Ascending aorta (tissue), 2 donors: ENCODE measurements around the gene STK24. TPM values are rescaled to one million over a fixed set of nuclear protein-coding genes. Genes with fewer than 3 reads are reported as not detected.

Source experiments
- DNase-seq, 2 donors: peaks; one replicate each; pipeline ENCODE4 v3.0.0-alpha.2; 2019; ENCODE audit warnings: low spot score in 2 of 2
- H3K27ac ChIP-seq, 2 donors: fragments of 200-600 bp; sonication (generic); one replicate each; pipeline ENCODE4 v1.5.1; 2016 to 2017; ENCODE audit warnings: mild to moderate bottlenecking in 1 of 2
- H3K27me3 ChIP-seq: fragments of 200-600 bp; sonication (generic); one replicate; pipeline ENCODE4 v1.5.1; 2017
- H3K36me3 ChIP-seq, 2 donors: fragments of 200-600 bp; sonication (generic); one replicate each; pipeline ENCODE4 v1.5.1; 2016
- H3K4me1 ChIP-seq, 2 donors: fragments of 200-600 bp; sonication (generic); one replicate each; pipeline ENCODE4 v1.5.1; 2016 to 2017; ENCODE audit warnings: mild to moderate bottlenecking in 1 of 2
- H3K4me3 ChIP-seq, 2 donors: fragments of 200-600 bp; sonication (generic); one replicate each; pipeline ENCODE4 v1.5.1; 2016 to 2017; ENCODE audit warnings: mild to moderate bottlenecking in 1 of 2
- H3K9me3 ChIP-seq, 2 donors: fragments of 200-600 bp; sonication (generic); one replicate each; pipeline ENCODE4 v1.5.1; 2016
- intact Hi-C: fragments of 100-400 bp; cut with DNase I; formaldehyde crosslinking; loops from one replicate; pipeline ENCODE4 v1.15.1; 2023
- total RNA-seq: library from RNA; depleted of rRNA; stranded (reverse); fragments of >200 nt; gene quantifications from one replicate; pipeline ENCODE4 v1.1.0, GENCODE V29; 2016
- TF ChIP-seq, protein P1 (sequence below), 3 experiments: fragments of 200-600 bp in 2 of 3; fragments of 450-650 bp in 1 of 3; sonication (generic) in 2 of 3; IDR thresholded peaks; one replicate each; pipeline ENCODE4 v1.5.1; 2016 to 2019; ENCODE audit warnings: antibody characterized with exemption in 3 of 3, mild to moderate bottlenecking in 1 of 3, moderate library complexity in 1 of 3

STK24 gene
- total RNA-seq, 1 donor from 2014 or later, result 35.4 TPM

DNA sequence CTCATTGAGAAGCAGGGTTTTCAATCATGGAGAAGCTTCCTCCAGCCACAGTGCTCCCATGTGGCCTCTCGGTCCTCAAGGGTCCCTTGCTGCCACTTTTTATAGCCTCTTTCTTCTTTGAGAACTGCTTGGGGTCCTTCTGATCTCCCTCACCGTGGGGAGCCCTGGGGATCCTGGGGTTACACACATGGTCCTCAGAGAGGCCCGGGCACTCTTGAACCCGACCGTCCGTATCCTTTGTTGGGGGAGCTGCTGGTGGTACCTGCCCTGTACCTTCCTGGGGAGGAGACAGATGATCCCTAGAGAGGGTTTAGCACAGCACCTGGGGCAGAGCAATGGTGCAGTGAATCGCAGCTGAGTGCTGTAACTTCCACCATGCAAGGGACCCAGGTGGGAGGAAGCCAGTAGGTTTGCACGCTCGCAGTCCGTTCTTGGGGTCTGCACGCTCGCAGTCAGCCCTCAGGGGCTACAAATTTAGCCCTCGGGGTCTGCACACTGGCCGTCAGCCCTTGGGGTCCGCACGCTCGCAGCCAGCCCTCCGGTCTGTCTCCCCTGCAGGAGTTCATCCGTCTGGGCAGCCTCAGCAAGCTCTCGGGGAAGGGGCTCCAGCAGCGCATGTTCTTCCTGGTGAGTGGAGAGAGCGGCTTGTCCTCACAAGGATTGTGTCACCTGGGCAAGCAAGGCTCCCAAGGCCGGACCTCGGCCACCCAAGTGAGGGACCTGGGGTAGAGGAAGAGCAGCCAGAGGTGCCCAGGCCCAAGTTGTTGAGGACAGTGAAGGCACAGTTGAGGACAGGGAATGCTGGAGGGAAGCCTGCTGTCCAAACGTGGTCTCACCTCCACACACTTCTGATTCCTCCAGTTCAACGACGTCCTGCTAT, 138.4 kb downstream of the STK24 start:
- intact Hi-C loops, result no loop called here
- no peaks in the 10 kb centered on the region for H3K27me3 ChIP-seq

DNA sequence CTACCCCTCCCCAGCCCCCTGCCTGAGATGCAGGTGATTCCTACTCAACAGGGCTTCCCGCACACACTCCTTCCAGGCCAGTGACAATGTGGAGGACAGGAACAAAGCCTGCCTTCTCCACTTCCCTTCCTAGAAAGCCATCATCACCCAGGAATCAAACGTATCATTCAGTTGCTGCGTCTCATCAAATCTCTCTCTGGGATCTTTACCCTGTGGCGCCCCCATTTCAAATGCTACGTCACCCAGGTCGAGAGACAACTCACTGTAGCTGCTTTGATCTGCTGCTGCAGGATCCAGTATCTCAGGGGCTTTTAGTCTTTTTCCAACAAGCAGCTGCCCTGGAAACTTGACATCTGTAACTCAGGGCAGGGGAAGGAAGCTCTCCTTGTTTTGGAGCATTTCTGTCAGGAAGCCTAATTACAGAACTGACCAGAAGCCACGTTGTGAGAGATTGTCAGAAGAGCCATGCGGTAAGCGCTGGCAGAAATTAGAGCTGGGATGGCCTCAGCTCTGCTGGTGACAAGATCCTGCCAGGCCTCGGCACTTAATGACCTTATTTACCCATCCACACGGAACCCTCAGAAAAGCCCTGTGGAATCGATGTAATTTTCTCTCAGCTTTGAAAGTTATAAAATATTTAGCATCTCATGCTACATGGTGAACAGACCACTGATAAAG, 140.5 kb downstream of the STK24 start:
- Histone ChIP-seq H3K4me3 (no peak overlapping the region), H3K4me1 (no peaks in the 10 kb centered on the region), H3K9me3 (no peaks in the 10 kb centered on the region), H3K27me3 (no peaks in the 10 kb centered on the region), H3K36me3 (peaks cover 0 to 5% of the 10 kb centered on the region in 2 donors), H3K27ac (no peak overlapping the region)
- intact Hi-C loops, result no loop called here
- TF ChIP-seq, protein P1, sequence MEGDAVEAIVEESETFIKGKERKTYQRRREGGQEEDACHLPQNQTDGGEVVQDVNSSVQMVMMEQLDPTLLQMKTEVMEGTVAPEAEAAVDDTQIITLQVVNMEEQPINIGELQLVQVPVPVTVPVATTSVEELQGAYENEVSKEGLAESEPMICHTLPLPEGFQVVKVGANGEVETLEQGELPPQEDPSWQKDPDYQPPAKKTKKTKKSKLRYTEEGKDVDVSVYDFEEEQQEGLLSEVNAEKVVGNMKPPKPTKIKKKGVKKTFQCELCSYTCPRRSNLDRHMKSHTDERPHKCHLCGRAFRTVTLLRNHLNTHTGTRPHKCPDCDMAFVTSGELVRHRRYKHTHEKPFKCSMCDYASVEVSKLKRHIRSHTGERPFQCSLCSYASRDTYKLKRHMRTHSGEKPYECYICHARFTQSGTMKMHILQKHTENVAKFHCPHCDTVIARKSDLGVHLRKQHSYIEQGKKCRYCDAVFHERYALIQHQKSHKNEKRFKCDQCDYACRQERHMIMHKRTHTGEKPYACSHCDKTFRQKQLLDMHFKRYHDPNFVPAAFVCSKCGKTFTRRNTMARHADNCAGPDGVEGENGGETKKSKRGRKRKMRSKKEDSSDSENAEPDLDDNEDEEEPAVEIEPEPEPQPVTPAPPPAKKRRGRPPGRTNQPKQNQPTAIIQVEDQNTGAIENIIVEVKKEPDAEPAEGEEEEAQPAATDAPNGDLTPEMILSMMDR (IDR thresholded peaks at IDR 0.05), result no peak
- no peak for DNase-seq

More for the DNA sequence above, 138.4 kb downstream of the STK24 start:
- H3K4me1 ChIP-seq, result no peaks in the 10 kb centered on the region
- H3K4me3 ChIP-seq, result no peak overlapping the region
- peaks cover 0 to 5% of the 10 kb centered on the region in 2 donors for H3K36me3 ChIP-seq
- H3K27ac ChIP-seq, result no peak overlapping the region
- TF ChIP-seq, protein P1 (IDR thresholded peaks at IDR 0.05), result no peak
- H3K9me3 ChIP-seq, result no peaks in the 10 kb centered on the region
- DNase-seq, result no peak

GRCh38 chr13:98435376-98435775, 141.5 kb downstream of the STK24 start:
- H3K27me3 ChIP-seq, result no peaks in the 10 kb centered on the region
- H3K36me3 ChIP-seq, result peaks cover 0 to 2% of the 10 kb centered on the region in 2 donors
- no peaks in the 10 kb centered on the region for H3K9me3 ChIP-seq
- no peak for DNase-seq
- H3K4me1 ChIP-seq, result no peaks in the 10 kb centered on the region
- intact Hi-C loops, result no loop called here
- no peak overlapping the region for H3K27ac ChIP-seq
- TF ChIP-seq, protein P1 (IDR thresholded peaks at IDR 0.05), result no peak
- H3K4me3 ChIP-seq, result no peak overlapping the region

GRCh38 chr13:98434060-98434459, 142.8 kb downstream of the STK24 start:
- TF ChIP-seq, protein P1 (IDR thresholded peaks at IDR 0.05), result no peak
- Histone ChIP-seq H3K27me3 (no peaks in the 10 kb centered on the region), H3K36me3 (no peaks in the 10 kb centered on the region), H3K9me3 (no peaks in the 10 kb centered on the region), H3K27ac (no peak overlapping the region), H3K4me3 (no peak overlapping the region), H3K4me1 (no peaks in the 10 kb centered on the region)
- no peak for DNase-seq
- intact Hi-C loops, result no loop called here

DNA sequence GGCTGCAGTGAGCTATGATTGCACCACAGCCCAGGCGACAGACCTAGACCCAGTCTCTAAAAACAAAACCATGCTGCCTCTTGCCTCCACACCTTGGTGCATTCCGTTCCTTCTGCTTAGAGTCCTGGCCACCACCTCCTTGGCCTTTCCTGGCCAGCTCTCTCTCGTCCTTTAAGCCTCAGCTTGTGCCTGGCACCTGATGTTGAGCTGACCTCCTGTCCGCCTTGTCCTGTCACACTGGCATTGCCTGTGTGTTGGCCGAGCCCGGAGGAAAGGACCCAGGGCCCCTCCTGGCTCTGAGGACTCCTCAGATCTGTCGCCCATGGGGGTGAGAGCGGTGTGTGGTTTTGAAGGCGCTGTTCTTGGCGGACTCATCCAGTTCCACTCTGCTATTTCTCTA, 143.3 kb downstream of the STK24 start:
- TF ChIP-seq, protein P1 (IDR thresholded peaks at IDR 0.05), result no peak
- no peak for DNase-seq
- intact Hi-C loops, result no loop called here

More for the DNA sequence above, 143.3 kb downstream of the STK24 start:
- Histone ChIP-seq H3K27me3 (no peaks in the 10 kb centered on the region), H3K4me1 (no peaks in the 10 kb centered on the region), H3K36me3 (no peaks in the 10 kb centered on the region), H3K27ac (no peak overlapping the region), H3K9me3 (no peaks in the 10 kb centered on the region), H3K4me3 (no peak overlapping the region)
